Measurements from ENCODE around the gene ZBTB7A. TPM values are rescaled to one million over a fixed set of nuclear protein-coding genes. Genes with fewer than 3 reads are reported as not detected.
"Not testable (repeated sequence)": the region's sequence is repeated elsewhere in the genome, so short reads cannot be mapped to it uniquely, and the experiment has no call there.

The ZBTB7A gene
- total RNA-seq, 2 experiments from 2014 or later, result 67.4 to 72.6 TPM

DNA sequence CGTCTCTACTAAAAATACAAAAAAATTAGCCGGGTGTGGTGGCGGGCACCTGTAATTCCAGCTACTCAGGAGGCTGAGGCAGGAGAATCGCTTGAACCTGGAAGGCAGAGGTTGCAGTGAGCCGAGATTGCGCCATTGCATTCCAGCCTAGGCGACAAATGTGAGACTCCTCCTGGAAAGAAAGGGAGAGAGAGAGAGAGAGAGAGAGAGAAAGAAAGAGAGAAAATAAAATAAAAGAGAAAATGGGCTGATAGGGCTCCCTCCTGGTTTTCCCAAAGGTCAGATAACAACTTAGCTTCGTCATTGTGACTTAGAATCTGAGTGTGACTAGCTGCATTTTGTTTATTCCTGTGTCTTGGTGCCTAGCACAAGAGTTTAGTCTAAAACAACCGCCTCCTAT lies 61.3 kb downstream of the ZBTB7A start:
- not testable (repeated sequence) for ATAC-seq; H3K27ac Mint-ChIP-seq; H3K27me3 Mint-ChIP-seq; DNase-seq; H3K9me3 Mint-ChIP-seq (ENCODE audit: low read depth); H3K36me3 Mint-ChIP-seq
- CTCF ChIA-PET, result interaction anchor here (1.7 to 9.3 kb wide), 4 partner anchors 16 to 135 kb away, joined by 3 to 70 read pairs (median 11); partner anchors contain the start of gene EEF2
- Mint-ChIP-seq H3K4me3 (peak overlapping the region; percentile 30), H3K4me1 (peaks cover 20% of the 10 kb centered on the region)

- not testable (repeated sequence) for H3K4me3 Mint-ChIP-seq; DNase-seq; H3K27me3 Mint-ChIP-seq; H3K9me3 Mint-ChIP-seq (ENCODE audit: low read depth); H3K27ac Mint-ChIP-seq; H3K36me3 Mint-ChIP-seq; H3K4me1 Mint-ChIP-seq; ATAC-seq
- CTCF ChIA-PET, result interaction anchor here (0.7 to 9.3 kb wide), 7 partner anchors 9 to 578 kb away, joined by 3 to 70 read pairs (median 3); no protein-coding TSS in a partner anchor
These were observed 65.9 kb downstream of the ZBTB7A start for GRCh38 chr19:4000798-4001197.

- H3K27ac Mint-ChIP-seq; DNase-seq; H3K4me3 Mint-ChIP-seq; H3K9me3 Mint-ChIP-seq (ENCODE audit: low read depth); H3K4me1 Mint-ChIP-seq; H3K36me3 Mint-ChIP-seq; H3K27me3 Mint-ChIP-seq; ATAC-seq: not testable (repeated sequence)
- CTCF ChIA-PET, result interaction anchor here (1.0 to 9.3 kb wide), 3 partner anchors 9 to 141 kb away, joined by 3 to 70 read pairs (median 11); partner anchors contain the start of gene PIAS4
These were observed 67.9 kb downstream of the ZBTB7A start for GRCh38 chr19:3998667-3999412.

GRCh38 chr19:3995607-3996006 lies 71.1 kb downstream of the ZBTB7A start:
- no peaks in the 10 kb centered on the region for H3K36me3 Mint-ChIP-seq
- CTCF ChIA-PET, result interaction anchor here (0.7 to 1.5 kb wide), 3 partner anchors 8 to 210 kb away, joined by 3 to 5 read pairs (median 3); no protein-coding TSS in a partner anchor
- H3K27ac Mint-ChIP-seq, result no peak overlapping the region
- H3K27me3 Mint-ChIP-seq, result no peaks in the 10 kb centered on the region
- no peak overlapping the region for H3K4me3 Mint-ChIP-seq
- DNase-seq (no peak), ATAC-seq (no peak)
- peaks cover 6% of the 10 kb centered on the region for H3K4me1 Mint-ChIP-seq
- peaks cover 2% of the 10 kb centered on the region for H3K9me3 Mint-ChIP-seq (ENCODE audit: low read depth)

Other genes starting within 250 kb of the ZBTB7A start
- under 1 TPM; 0.26 TPM for gene ZFR2, start 197.9 kb downstream of the ZBTB7A start, total RNA-seq
- gene ATCAY, start 186.2 kb downstream of the ZBTB7A start, total RNA-seq, result not detected
- not detected for gene NMRK2, start 133.8 kb downstream of the ZBTB7A start, total RNA-seq
- 10 to 100 TPM; 49.3 to 53.0 TPM for gene DAPK3, start 95.8 kb downstream of the ZBTB7A start, total RNA-seq
- gene EEF2, start 81.4 kb downstream of the ZBTB7A start, total RNA-seq, result 1,000 to 10,000 TPM; 1,382 to 1,952 TPM
- 10 to 100 TPM; 34.0 to 39.4 TPM for gene PIAS4, start 59.2 kb downstream of the ZBTB7A start, total RNA-seq
- gene MAP2K2, start 57.2 kb upstream of the ZBTB7A start, total RNA-seq, result 100 to 1,000 TPM; 201 to 238 TPM
- gene CREB3L3, start 86.7 kb upstream of the ZBTB7A start, total RNA-seq, result under 1 TPM in 1 of 2 experiments, not detected in 1; 0.75 TPM
- gene SIRT6, start 115.7 kb upstream of the ZBTB7A start, total RNA-seq, result 10 to 100 TPM; 37.5 to 37.8 TPM
- 1 to 10 TPM in 1 of 2 experiments, under 1 TPM in 1; 0.82 to 1.4 TPM for gene ANKRD24, start 115.8 kb upstream of the ZBTB7A start, total RNA-seq
- gene EBI3, start 162.6 kb upstream of the ZBTB7A start, total RNA-seq, result 10 to 100 TPM in 1 of 2 experiments, 1 to 10 TPM in 1; 2.6 to 14.7 TPM
- gene YJU2, start 180.2 kb upstream of the ZBTB7A start, total RNA-seq, result 10 to 100 TPM; 26.8 to 32.1 TPM
- gene SHD, start 212.4 kb upstream of the ZBTB7A start, total RNA-seq, result not detected
- gene TMIGD2, start 235.5 kb upstream of the ZBTB7A start, total RNA-seq, result 10 to 100 TPM; 29.8 to 40.7 TPM
- 10 to 100 TPM; 24.7 to 30.6 TPM for gene FSD1, start 237.7 kb upstream of the ZBTB7A start, total RNA-seq